ENCODE measurements around the gene GPR31. TPM values are rescaled to one million over a fixed set of nuclear protein-coding genes. Genes with fewer than 3 reads are reported as not detected.

GPR31 gene
- total RNA-seq, 1 experiment from 2014 or later, result not detected

GRCh38 chr6:167109651-167110050 is 48.1 kb downstream of the GPR31 start:
- H3K36me3 ChIP-seq (ENCODE audit: control insufficient read depth, insufficient read depth, low read length), result no peaks in the 10 kb centered on the region
- BruUV-seq (replicated peaks), result no TSS peak
- no peaks in the 10 kb centered on the region for H3K9me3 Mint-ChIP-seq (ENCODE audit: unreplicated experiment)
- TF ChIP-seq CTCF (IDR thresholded peaks at IDR 0.05; ENCODE audit: insufficient read depth in 1 of 2, low read depth in 1 of 2, low read length in 1 of 2, severe bottlenecking in 1 of 2, unreplicated experiment in 1 of 2), result no peak
- intact Hi-C loops (cut with micrococcal nuclease; ENCODE audit: unreplicated experiment), result no loop called here
- H3K27me3 Mint-ChIP-seq (ENCODE audit: insufficient read depth, unreplicated experiment), result peaks cover 12% of the 10 kb centered on the region
- H3K9me3 ChIP-seq, result no peaks in the 10 kb centered on the region
- CTCF ChIA-PET, result no interaction called here
- POLR2A ChIA-PET, result no interaction called here
- no peaks in the 10 kb centered on the region for H3K4me1 Mint-ChIP-seq (ENCODE audit: low read depth, unreplicated experiment)
- H3K4me1 ChIP-seq, result no peaks in the 10 kb centered on the region
- no peak overlapping the region for H3K4me3 Mint-ChIP-seq (ENCODE audit: unreplicated experiment)
- H3K27me3 ChIP-seq (replicated peaks; ENCODE audit: control insufficient read depth, insufficient read depth, low read length), result no peaks in the 10 kb centered on the region
- DNase-seq, result no peak
- no peak overlapping the region for H3K27ac Mint-ChIP-seq (ENCODE audit: unreplicated experiment)
- no peak overlapping the region for H3K4me3 ChIP-seq (ENCODE audit: low read depth, low read length)
- H3K36me3 Mint-ChIP-seq (ENCODE audit: insufficient read depth, unreplicated experiment), result no peaks in the 10 kb centered on the region

GRCh38 chr6:167108278-167108677 is 49.5 kb downstream of the GPR31 start:
- no peak for DNase-seq
- no TSS peak for BruUV-seq (replicated peaks)
- Histone ChIP-seq H3K4me3 (ENCODE audit: low read depth, low read length) (no peak overlapping the region), H3K9me3 (no peaks in the 10 kb centered on the region), H3K4me1 (no peaks in the 10 kb centered on the region), H3K36me3 (ENCODE audit: control insufficient read depth, insufficient read depth, low read length) (no peaks in the 10 kb centered on the region), H3K27me3 (replicated peaks; ENCODE audit: control insufficient read depth, insufficient read depth, low read length) (no peaks in the 10 kb centered on the region)
- Mint-ChIP-seq H3K27ac (ENCODE audit: unreplicated experiment) (no peak overlapping the region), H3K4me3 (ENCODE audit: unreplicated experiment) (no peak overlapping the region), H3K9me3 (ENCODE audit: unreplicated experiment) (no peaks in the 10 kb centered on the region), H3K36me3 (ENCODE audit: insufficient read depth, unreplicated experiment) (no peaks in the 10 kb centered on the region), H3K4me1 (ENCODE audit: low read depth, unreplicated experiment) (no peaks in the 10 kb centered on the region), H3K27me3 (ENCODE audit: insufficient read depth, unreplicated experiment) (peaks cover 10% of the 10 kb centered on the region)
- TF ChIP-seq CTCF (IDR thresholded peaks at IDR 0.05; ENCODE audit: insufficient read depth in 1 of 2, low read depth in 1 of 2, low read length in 1 of 2, severe bottlenecking in 1 of 2, unreplicated experiment in 1 of 2), result no peak
- ChIA-PET CTCF (no interaction called here), POLR2A (no interaction called here)
- intact Hi-C loops (cut with micrococcal nuclease; ENCODE audit: unreplicated experiment), result no loop called here

- CTCF ChIA-PET, result no interaction called here
- no peak for TF ChIP-seq CTCF (IDR thresholded peaks at IDR 0.05; ENCODE audit: insufficient read depth in 1 of 2, low read depth in 1 of 2, low read length in 1 of 2, severe bottlenecking in 1 of 2, unreplicated experiment in 1 of 2)
- no peaks in the 10 kb centered on the region for H3K36me3 Mint-ChIP-seq (ENCODE audit: insufficient read depth, unreplicated experiment)
- intact Hi-C loops (cut with micrococcal nuclease; ENCODE audit: unreplicated experiment), result no loop called here
- no peaks in the 10 kb centered on the region for H3K4me1 Mint-ChIP-seq (ENCODE audit: low read depth, unreplicated experiment)
- no peak overlapping the region for H3K4me3 ChIP-seq (ENCODE audit: low read depth, low read length)
- POLR2A ChIA-PET, result no interaction called here
- peaks cover 10% of the 10 kb centered on the region for H3K27me3 Mint-ChIP-seq (ENCODE audit: insufficient read depth, unreplicated experiment)
- H3K27ac Mint-ChIP-seq (ENCODE audit: unreplicated experiment), result no peak overlapping the region
- DNase-seq, result no peak
- H3K9me3 Mint-ChIP-seq (ENCODE audit: unreplicated experiment), result no peaks in the 10 kb centered on the region
- no peaks in the 10 kb centered on the region for H3K9me3 ChIP-seq
- no TSS peak for BruUV-seq (replicated peaks)
- no peak overlapping the region for H3K4me3 Mint-ChIP-seq (ENCODE audit: unreplicated experiment)
- H3K36me3 ChIP-seq (ENCODE audit: control insufficient read depth, insufficient read depth, low read length), result no peaks in the 10 kb centered on the region
- no peaks in the 10 kb centered on the region for H3K27me3 ChIP-seq (replicated peaks; ENCODE audit: control insufficient read depth, insufficient read depth, low read length)
- H3K4me1 ChIP-seq, result no peaks in the 10 kb centered on the region
Observed at GRCh38 chr6:167107787-167108186, 50.0 kb downstream of the GPR31 start.
